Type B pancreatic cell (in vitro differentiated cells): ENCODE measurements around the gene PAX5. TPM values are rescaled to one million over a fixed set of nuclear protein-coding genes. Genes with fewer than 3 reads are reported as not detected.
A peak's percentile ranks its signal among the peaks of the same experiment; 100 is the strongest.

Experiments used
- DNase-seq: peaks from one replicate; pipeline ENCODE4 v3.0.0; 2021; ENCODE audit warnings: mixed read lengths; ENCODE audit not compliant: unreplicated experiment; ENCODE audit errors: extremely low spot score
- H3K27ac Mint-ChIP-seq: 2 replicates; pipeline ENCODE4 v1.8.0; 2021; ENCODE audit warnings: mild to moderate bottlenecking, mixed read lengths
- H3K27me3 Mint-ChIP-seq: 2 replicates; pipeline ENCODE4 v1.8.0; 2021; ENCODE audit warnings: mixed read lengths
- H3K36me3 Mint-ChIP-seq: 2 replicates; pipeline ENCODE4 v1.8.0; 2021; ENCODE audit warnings: mixed read lengths
- H3K4me1 Mint-ChIP-seq: one replicate; pipeline ENCODE4 v1.8.0; 2021; ENCODE audit warnings: mixed read lengths; ENCODE audit not compliant: unreplicated experiment
- H3K4me3 Mint-ChIP-seq: 2 replicates; pipeline ENCODE4 v1.8.0; 2021; ENCODE audit warnings: mild to moderate bottlenecking, mixed read lengths
- H3K9me3 Mint-ChIP-seq: 2 replicates; pipeline ENCODE4 v1.8.0; 2021; ENCODE audit warnings: mixed read lengths
- total RNA-seq: library from RNA; stranded (reverse); gene quantifications from 2 replicates; pipeline ENCODE4 v1.2.1, GENCODE V29; 2021; ENCODE audit warnings: low replicate concordance
- TF ChIP-seq, protein P1 (sequence below): fragments of 200-600 bp; sonication (generic); conservative IDR thresholded peaks from 2 replicates; pipeline ENCODE4 v1.5.0; 2021; ENCODE audit warnings: antibody characterized with exemption, mild to moderate bottlenecking

The PAX5 gene
- total RNA-seq, 1 donor from 2014 or later = not detected

GRCh38 chr9:36941441-36941840 is 92.6 kb downstream of the PAX5 start:
- no peak overlapping the region for H3K4me3 Mint-ChIP-seq
- no peak overlapping the region for H3K27ac Mint-ChIP-seq
- H3K36me3 Mint-ChIP-seq = no peaks in the 10 kb centered on the region
- TF ChIP-seq, protein P1, sequence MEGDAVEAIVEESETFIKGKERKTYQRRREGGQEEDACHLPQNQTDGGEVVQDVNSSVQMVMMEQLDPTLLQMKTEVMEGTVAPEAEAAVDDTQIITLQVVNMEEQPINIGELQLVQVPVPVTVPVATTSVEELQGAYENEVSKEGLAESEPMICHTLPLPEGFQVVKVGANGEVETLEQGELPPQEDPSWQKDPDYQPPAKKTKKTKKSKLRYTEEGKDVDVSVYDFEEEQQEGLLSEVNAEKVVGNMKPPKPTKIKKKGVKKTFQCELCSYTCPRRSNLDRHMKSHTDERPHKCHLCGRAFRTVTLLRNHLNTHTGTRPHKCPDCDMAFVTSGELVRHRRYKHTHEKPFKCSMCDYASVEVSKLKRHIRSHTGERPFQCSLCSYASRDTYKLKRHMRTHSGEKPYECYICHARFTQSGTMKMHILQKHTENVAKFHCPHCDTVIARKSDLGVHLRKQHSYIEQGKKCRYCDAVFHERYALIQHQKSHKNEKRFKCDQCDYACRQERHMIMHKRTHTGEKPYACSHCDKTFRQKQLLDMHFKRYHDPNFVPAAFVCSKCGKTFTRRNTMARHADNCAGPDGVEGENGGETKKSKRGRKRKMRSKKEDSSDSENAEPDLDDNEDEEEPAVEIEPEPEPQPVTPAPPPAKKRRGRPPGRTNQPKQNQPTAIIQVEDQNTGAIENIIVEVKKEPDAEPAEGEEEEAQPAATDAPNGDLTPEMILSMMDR = no peak
- DNase-seq = no peak
- H3K4me1 Mint-ChIP-seq = peaks cover 4% of the 10 kb centered on the region
- H3K27me3 Mint-ChIP-seq = peaks cover 39% of the 10 kb centered on the region
- H3K9me3 Mint-ChIP-seq = no peaks in the 10 kb centered on the region

DNA sequence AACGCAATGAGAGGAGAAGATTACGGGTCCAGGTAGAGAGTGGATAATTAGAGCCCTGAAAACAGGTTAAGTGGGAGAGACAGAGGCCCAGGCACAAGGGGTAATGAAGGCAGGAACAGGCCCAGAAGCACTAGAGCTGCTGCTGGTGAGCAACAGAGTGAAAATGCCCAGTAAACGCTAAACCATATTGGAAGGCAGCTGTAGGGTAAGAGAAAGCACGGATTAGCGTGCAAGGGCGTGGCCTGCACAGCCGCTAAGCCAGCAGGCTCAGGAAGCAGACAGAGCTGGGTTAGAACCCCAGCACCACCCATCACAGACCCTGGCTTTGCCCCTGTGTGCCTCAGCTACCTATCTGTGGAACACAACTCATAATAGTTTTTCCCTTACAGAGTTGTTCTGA is 93.2 kb downstream of the PAX5 start:
- peaks cover 4% of the 10 kb centered on the region for H3K4me1 Mint-ChIP-seq
- H3K36me3 Mint-ChIP-seq = no peaks in the 10 kb centered on the region

DNA sequence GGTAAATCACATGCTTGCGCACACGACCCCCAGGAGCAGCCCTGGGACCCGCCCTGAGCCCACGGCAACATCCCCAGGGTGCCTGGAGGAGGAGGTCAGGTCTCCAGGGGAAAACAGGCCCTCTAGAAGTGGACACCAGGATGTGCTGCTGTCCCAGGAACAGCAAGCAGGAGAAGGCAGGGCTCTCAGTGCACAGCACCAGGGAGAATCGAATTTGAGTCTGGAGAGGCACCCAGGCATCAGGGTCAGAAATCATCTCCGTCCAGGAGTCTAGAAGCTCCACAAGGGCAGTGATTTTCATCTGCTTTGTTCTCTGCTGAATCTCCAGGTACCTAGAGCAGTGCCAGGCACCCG is 93.6 kb downstream of the PAX5 start:
- H3K36me3 Mint-ChIP-seq = no peaks in the 10 kb centered on the region
- peaks cover 39% of the 10 kb centered on the region for H3K27me3 Mint-ChIP-seq
- peak; percentile 49 for DNase-seq
- no peaks in the 10 kb centered on the region for H3K9me3 Mint-ChIP-seq
- H3K4me3 Mint-ChIP-seq = no peak overlapping the region
- TF ChIP-seq, protein P1 = no peak
- H3K4me1 Mint-ChIP-seq = peaks cover 4% of the 10 kb centered on the region
- no peak overlapping the region for H3K27ac Mint-ChIP-seq

More for the DNA sequence above, 93.2 kb downstream of the PAX5 start:
- no peak overlapping the region for H3K27ac Mint-ChIP-seq
- H3K9me3 Mint-ChIP-seq = no peaks in the 10 kb centered on the region
- TF ChIP-seq, protein P1 = no peak
- no peak overlapping the region for H3K4me3 Mint-ChIP-seq
- peaks cover 39% of the 10 kb centered on the region for H3K27me3 Mint-ChIP-seq
- DNase-seq = no peak

- Mint-ChIP-seq H3K9me3 (no peaks in the 10 kb centered on the region), H3K27me3 (peaks cover 39% of the 10 kb centered on the region), H3K4me3 (no peak overlapping the region), H3K4me1 (peaks cover 4% of the 10 kb centered on the region), H3K36me3 (no peaks in the 10 kb centered on the region), H3K27ac (no peak overlapping the region)
- peak; percentile 34 for DNase-seq
- TF ChIP-seq, protein P1 = no peak
Observed at GRCh38 chr9:36939655-36940499, 94.2 kb downstream of the PAX5 start.

DNA sequence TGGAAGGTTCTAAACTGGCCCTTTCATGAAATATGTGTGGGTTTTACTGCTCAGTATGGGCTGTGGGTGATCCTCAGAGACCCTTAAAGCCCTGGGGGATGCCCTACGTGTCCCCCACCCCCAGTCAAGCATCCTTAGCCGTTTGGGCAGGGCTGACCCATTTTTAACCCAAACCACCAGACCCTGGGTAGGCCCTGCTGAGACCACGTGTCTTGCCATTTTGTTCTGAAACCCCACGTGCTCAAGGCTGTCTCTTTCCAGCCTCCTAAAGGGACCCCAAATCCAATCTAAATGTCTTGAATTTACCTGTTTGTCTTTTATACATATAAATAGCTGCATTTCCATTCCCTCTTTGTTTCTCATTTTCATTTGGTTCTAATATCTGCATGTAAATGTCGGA is 94.9 kb downstream of the PAX5 start:
- peaks cover 36% of the 10 kb centered on the region for H3K27me3 Mint-ChIP-seq
- peaks cover 4% of the 10 kb centered on the region for H3K4me1 Mint-ChIP-seq
- H3K27ac Mint-ChIP-seq = no peak overlapping the region
- H3K9me3 Mint-ChIP-seq = no peaks in the 10 kb centered on the region
- H3K36me3 Mint-ChIP-seq = no peaks in the 10 kb centered on the region
- DNase-seq = peak; percentile 42
- TF ChIP-seq, protein P1 = no peak
- no peak overlapping the region for H3K4me3 Mint-ChIP-seq
